ENCODE results near the gene ETFA. TPM values are rescaled to one million over a fixed set of nuclear protein-coding genes. Genes with fewer than 3 reads are reported as not detected.

The ETFA gene
- total and polyA plus RNA-seq, 9 of the 15 experiments (the other 6 are each of a cell fraction or from before 2014, with no cell fraction given), result 130 to 543 (median 232) TPM

GRCh38 chr15:76303909-76304308 lies 7.4 kb downstream of the ETFA start:
- no peak overlapping the region for H3K4me2 ChIP-seq (ENCODE audit: insufficient read depth, low read length)
- H3K36me3 ChIP-seq (ENCODE audit: control insufficient read depth, insufficient read depth, low read length), result peaks cover 10% of the 10 kb centered on the region; the same call in 1 of the 3 replicates
- no peak overlapping the region for H3K4me3 ChIP-seq
- peaks cover 99% of the 10 kb centered on the region for H3K79me2 ChIP-seq (ENCODE audit: control insufficient read depth, insufficient read depth, low read length)
- 100% methylated on average over 1 of the region's 1 CpG for WGBS (ENCODE audit: insufficient coverage, low coverage, missing lambda C conversion rate)
- H2AFZ ChIP-seq (ENCODE audit: low read depth, low read length), result no peak overlapping the region
- H3K27ac ChIP-seq (ENCODE audit: extremely low read depth, low read depth, low read length), result no peak overlapping the region
- no TSS peak for BruUV-seq (replicated peaks)
- intact Hi-C loops (cut with micrococcal nuclease) (no loop called here), in situ Hi-C loops (cut with MboI) (no loop called here)
- DNase-seq (ENCODE audit: extremely low read depth in 1 of 4, low spot score in 3 of 4) (no peak), FAIRE-seq (no peak), ATAC-seq (no peak)
- no peak overlapping the region for H3K9ac ChIP-seq (ENCODE audit: insufficient read depth in 1 of 2, low read depth in 2 of 2, low read length in 2 of 2)
- peaks cover under 1 to 9% of the 10 kb centered on the region in 2 experiments; a peak in 3 of 5 replicates for H3K4me1 ChIP-seq (replicated peaks in 1 of 2; ENCODE audit: control insufficient read depth in 2 of 2, insufficient read depth in 2 of 2, low read length in 2 of 2)
- POLR2A ChIA-PET, result no interaction called here
- CTCF ChIA-PET (ENCODE audit: low intra/inter-chr PET ratio), result no interaction called here
- H4K20me1 ChIP-seq (replicated peaks; ENCODE audit: control insufficient read depth, insufficient read depth, low read length), result peaks cover 36% of the 10 kb centered on the region; the same call in 1 of the 2 replicates
- no peak for TF ChIP-seq MTA3 (IDR thresholded peaks at IDR 0.05; ENCODE audit: borderline replicate concordance)
- no peak for TF ChIP-seq BCOR (IDR thresholded peaks at IDR 0.05)
- TF ChIP-seq ZNF146 (CRISPR knock-in tag; IDR thresholded peaks at IDR 0.05; ENCODE audit: unreplicated experiment), result peak; percentile 90
- no peak for TF ChIP-seq NONO (IDR thresholded peaks at IDR 0.05; ENCODE audit: low read depth in 2 of 2, low read length in 1 of 2)
- no peak for TF ChIP-seq TARDBP (IDR thresholded peaks at IDR 0.05)
- TF ChIP-seq STAT5A (IDR thresholded peaks at IDR 0.05; ENCODE audit: borderline replicate concordance, low read length), result no peak
- H3K27me3 ChIP-seq (ENCODE audit: control insufficient read depth in 2 of 2, insufficient read depth in 2 of 2, low read length in 2 of 2), result no peaks in the 10 kb centered on the region
- no peaks in the 10 kb centered on the region for H3K9me3 ChIP-seq (replicated peaks; ENCODE audit: control insufficient read depth, insufficient read depth, low read depth, low read length)
- peaks cover 4% of the 10 kb centered on the region for H3K9me1 ChIP-seq (ENCODE audit: control insufficient read depth, insufficient read depth, low read length)

GRCh38 chr15:76299786-76300185 lies 11.5 kb downstream of the ETFA start:
- ATAC-seq (no peak; the same call in 2 of the 3 replicates), DNase-seq (ENCODE audit: extremely low read depth in 1 of 4, low spot score in 3 of 4) (no peak)
- CTCF ChIA-PET (ENCODE audit: low intra/inter-chr PET ratio), result no interaction called here
- TF ChIP-seq GATAD2B (IDR thresholded peaks at IDR 0.05; ENCODE audit: borderline replicate concordance) (no peak), HMBOX1 (IDR thresholded peaks at IDR 0.05) (0 out of 2 replicates have a peak, but pooled peaks have one; percentile 23), ZBTB7A (IDR thresholded peaks at IDR 0.05; ENCODE audit: borderline replicate concordance, control insufficient read depth, low read depth, low read length) (no peak), KAT7 (CRISPR knock-in tag; IDR thresholded peaks at IDR 0.05; ENCODE audit: borderline replicate concordance) (no peak), PKNOX1 (IDR thresholded peaks at IDR 0.05) (no peak), BHLHE40 (IDR thresholded peaks at IDR 0.05; ENCODE audit: low read length) (no peak), TEAD2 (tag; IDR thresholded peaks at IDR 0.05) (no peak), E2F1 (CRISPR knock-in tag; IDR thresholded peaks at IDR 0.05) (no peak), ZFX (CRISPR knock-in tag; IDR thresholded peaks at IDR 0.05) (no peak)

More at GRCh38 chr15:76299786-76300185, 11.5 kb downstream of the ETFA start:
- FAIRE-seq, result no peak
- Histone ChIP-seq H3K27me3 (ENCODE audit: control insufficient read depth in 2 of 2, insufficient read depth in 2 of 2, low read length in 2 of 2) (no peaks in the 10 kb centered on the region), H3K27ac (ENCODE audit: extremely low read depth, low read depth, low read length) (no peak overlapping the region), H3K79me2 (ENCODE audit: control insufficient read depth, insufficient read depth, low read length) (peaks cover 96% of the 10 kb centered on the region), H3K9me1 (ENCODE audit: control insufficient read depth, insufficient read depth, low read length) (peaks cover 4% of the 10 kb centered on the region), H3K4me1 (replicated peaks in 1 of 2; ENCODE audit: control insufficient read depth in 2 of 2, insufficient read depth in 2 of 2, low read length in 2 of 2) (peaks cover 0 to 2% of the 10 kb centered on the region in 2 experiments; a peak in 2 of 5 replicates), H4K20me1 (replicated peaks; ENCODE audit: control insufficient read depth, insufficient read depth, low read length) (peaks cover 42% of the 10 kb centered on the region; the same call in 1 of the 2 replicates), H3K4me2 (ENCODE audit: insufficient read depth, low read length) (no peak overlapping the region), H3K9ac (ENCODE audit: insufficient read depth in 1 of 2, low read depth in 2 of 2, low read length in 2 of 2) (no peak overlapping the region), H2AFZ (ENCODE audit: low read depth, low read length) (no peak overlapping the region), H3K9me3 (replicated peaks; ENCODE audit: control insufficient read depth, insufficient read depth, low read depth, low read length) (no peaks in the 10 kb centered on the region), H3K36me3 (ENCODE audit: control insufficient read depth, insufficient read depth, low read length) (peaks cover 8% of the 10 kb centered on the region; the same call in 2 of the 3 replicates), H3K4me3 (no peak overlapping the region)
- 40% methylated on average over 1 of the region's 1 CpG for WGBS (ENCODE audit: insufficient coverage, low coverage, missing lambda C conversion rate)
- intact Hi-C loops (cut with micrococcal nuclease) (no loop called here), in situ Hi-C loops (cut with MboI) (no loop called here)
- POLR2A ChIA-PET, result interaction anchor here (0.8 to 3.6 kb wide), 3 partner anchors 9 to 11 kb away, joined by 4 to 20 read pairs (median 10); no protein-coding TSS in a partner anchor
- BruUV-seq (replicated peaks), result no TSS peak
